Brain microvascular endothelial cell (primary cell): ENCODE data around the gene KIAA0232.

ENCODE experiments used
- DNase-seq: peaks from one replicate; pipeline ENCODE4 v3.0.0-alpha.2; 2020
- H3K27ac ChIP-seq: fragments of 250-450 bp; sonication (Bioruptor Pico); 2 replicates; pipeline ENCODE4 v1.5.1; 2020; ENCODE audit warnings: mild to moderate bottlenecking, moderate library complexity
- H3K27me3 ChIP-seq: fragments of 250-450 bp; sonication (Bioruptor Pico); replicated peaks from 2 replicates; pipeline ENCODE4 v1.5.1; 2020; ENCODE audit warnings: mild to moderate bottlenecking
- H3K36me3 ChIP-seq: fragments of 250-450 bp; sonication (Bioruptor Pico); replicated peaks from 2 replicates; pipeline ENCODE4 v1.5.1; 2020; ENCODE audit warnings: mild to moderate bottlenecking
- H3K4me3 ChIP-seq: 2 replicates; pipeline ENCODE4 v1.5.1; 2011; ENCODE audit warnings: low read depth, mild to moderate bottlenecking, control low read depth, low read length, moderate library complexity
- in situ Hi-C: cut with HindIII; loops from 2 replicates; pipeline ENCODE4 v1.10.0; 2017; ENCODE audit warnings: low sequenced_read_pairs, low pct_ligation_motif_present
- TF ChIP-seq, protein P1 (sequence below): IDR thresholded peaks from 2 replicates; pipeline ENCODE4 v1.5.1; 2011; ENCODE audit warnings: low read depth, mild to moderate bottlenecking, moderate library complexity, low read length, control low read depth, inconsistent platforms; ENCODE audit errors: missing control alignments

KIAA0232 gene

GRCh38 chr4:6874981-6875380 is 92.5 kb downstream of the KIAA0232 start:
- Histone ChIP-seq H3K27me3 (no peaks in the 10 kb centered on the region), H3K36me3 (peaks cover 44% of the 10 kb centered on the region), H3K27ac (no peak overlapping the region), H3K4me3 (no peak overlapping the region)
- TF ChIP-seq, protein P1, sequence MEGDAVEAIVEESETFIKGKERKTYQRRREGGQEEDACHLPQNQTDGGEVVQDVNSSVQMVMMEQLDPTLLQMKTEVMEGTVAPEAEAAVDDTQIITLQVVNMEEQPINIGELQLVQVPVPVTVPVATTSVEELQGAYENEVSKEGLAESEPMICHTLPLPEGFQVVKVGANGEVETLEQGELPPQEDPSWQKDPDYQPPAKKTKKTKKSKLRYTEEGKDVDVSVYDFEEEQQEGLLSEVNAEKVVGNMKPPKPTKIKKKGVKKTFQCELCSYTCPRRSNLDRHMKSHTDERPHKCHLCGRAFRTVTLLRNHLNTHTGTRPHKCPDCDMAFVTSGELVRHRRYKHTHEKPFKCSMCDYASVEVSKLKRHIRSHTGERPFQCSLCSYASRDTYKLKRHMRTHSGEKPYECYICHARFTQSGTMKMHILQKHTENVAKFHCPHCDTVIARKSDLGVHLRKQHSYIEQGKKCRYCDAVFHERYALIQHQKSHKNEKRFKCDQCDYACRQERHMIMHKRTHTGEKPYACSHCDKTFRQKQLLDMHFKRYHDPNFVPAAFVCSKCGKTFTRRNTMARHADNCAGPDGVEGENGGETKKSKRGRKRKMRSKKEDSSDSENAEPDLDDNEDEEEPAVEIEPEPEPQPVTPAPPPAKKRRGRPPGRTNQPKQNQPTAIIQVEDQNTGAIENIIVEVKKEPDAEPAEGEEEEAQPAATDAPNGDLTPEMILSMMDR, result no peak
- in situ Hi-C loops, result loop anchor here (25.0 kb wide), 1 partner anchor 138 kb away; no protein-coding TSS in a partner anchor
- no peak for DNase-seq

- no peak for DNase-seq
- TF ChIP-seq, protein P1, result no peak
- H3K27ac ChIP-seq, result no peak overlapping the region
- H3K36me3 ChIP-seq, result peaks cover 44% of the 10 kb centered on the region
- H3K27me3 ChIP-seq, result no peaks in the 10 kb centered on the region
- H3K4me3 ChIP-seq, result no peak overlapping the region
- in situ Hi-C loops, result no loop called here
Observed at GRCh38 chr4:6875431-6875831, 92.9 kb downstream of the KIAA0232 start.

- no peaks in the 10 kb centered on the region for H3K27me3 ChIP-seq
- DNase-seq, result no peak
- in situ Hi-C loops, result no loop called here
- H3K27ac ChIP-seq, result no peak overlapping the region
- peaks cover 51% of the 10 kb centered on the region for H3K36me3 ChIP-seq
- TF ChIP-seq, protein P1, result no peak
- H3K4me3 ChIP-seq, result no peak overlapping the region
Observed at GRCh38 chr4:6876440-6876839, 93.9 kb downstream of the KIAA0232 start.

- TF ChIP-seq, protein P1, result no peak
- Histone ChIP-seq H3K4me3 (no peak overlapping the region), H3K36me3 (peaks cover 53% of the 10 kb centered on the region), H3K27ac (no peak overlapping the region), H3K27me3 (no peaks in the 10 kb centered on the region)
- in situ Hi-C loops, result no loop called here
- no peak for DNase-seq
Observed at GRCh38 chr4:6877067-6877466, 94.5 kb downstream of the KIAA0232 start.

DNA sequence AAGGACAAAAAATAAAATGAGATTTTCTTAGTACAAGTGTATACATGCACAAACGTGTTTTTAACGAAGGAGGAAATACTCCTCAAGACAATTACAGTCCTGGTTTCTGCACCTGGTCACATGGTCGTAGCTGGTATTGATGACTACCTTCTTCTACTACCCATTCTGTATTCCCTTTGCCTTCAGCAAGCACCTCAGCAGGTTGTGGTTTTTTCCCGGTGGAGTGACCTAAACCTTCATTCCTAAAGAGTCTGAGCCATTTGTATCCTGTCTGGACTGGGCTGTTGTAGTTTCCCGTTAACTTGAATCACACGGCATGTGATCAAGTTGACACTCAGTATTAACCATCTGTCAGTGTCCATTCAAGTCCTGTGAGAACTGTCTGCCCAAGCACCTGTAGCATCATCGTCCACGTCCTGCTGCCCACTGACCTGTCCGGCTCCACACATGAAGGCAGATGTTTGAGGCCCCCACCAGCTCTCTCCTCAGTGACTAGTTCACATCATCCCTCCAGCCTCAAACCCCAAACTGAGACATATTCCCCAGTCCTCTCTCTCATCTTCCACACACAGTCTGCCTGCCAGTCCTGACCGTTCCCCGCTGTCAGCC is 96.0 kb downstream of the KIAA0232 start:
- H3K27me3 ChIP-seq, result no peaks in the 10 kb centered on the region
- TF ChIP-seq, protein P1, result no peak
- in situ Hi-C loops, result no loop called here
- no peak overlapping the region for H3K27ac ChIP-seq
- peaks cover 45% of the 10 kb centered on the region for H3K36me3 ChIP-seq
- DNase-seq, result no peak
- no peak overlapping the region for H3K4me3 ChIP-seq

- TF ChIP-seq, protein P1, result no peak
- H3K4me3 ChIP-seq, result no peak overlapping the region
- no peak overlapping the region for H3K27ac ChIP-seq
- no peaks in the 10 kb centered on the region for H3K27me3 ChIP-seq
- H3K36me3 ChIP-seq, result peaks cover 38% of the 10 kb centered on the region
- in situ Hi-C loops, result no loop called here
- DNase-seq, result no peak
Observed at GRCh38 chr4:6880691-6881090, 98.2 kb downstream of the KIAA0232 start.
